Measurements from ENCODE around the gene PAPPA. TPM values are rescaled to one million over a fixed set of nuclear protein-coding genes. Genes with fewer than 3 reads are reported as not detected.

The PAPPA gene
- total RNA-seq, 2 experiments from 2014 or later = not detected

DNA sequence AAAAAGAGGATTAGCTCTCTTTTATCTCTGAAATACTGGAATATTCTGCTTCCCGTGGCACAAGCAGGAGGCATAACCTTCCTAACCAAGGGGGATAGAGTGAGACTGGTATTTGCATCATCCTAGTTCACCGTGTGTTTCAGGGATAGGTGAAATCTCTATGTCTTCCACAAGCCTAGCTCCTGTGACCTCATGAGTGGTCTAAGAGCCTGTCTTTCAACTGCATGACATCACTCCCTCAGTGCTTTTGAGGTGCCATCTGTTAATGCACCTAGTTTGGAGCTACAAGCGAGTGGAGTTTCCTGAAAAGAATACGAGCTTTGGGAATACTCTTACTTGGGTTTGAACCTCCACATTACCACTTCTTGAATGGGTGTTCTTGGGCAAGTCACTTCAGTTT, 181.8 kb downstream of the PAPPA start:
- CTCF ChIA-PET = interaction anchor here (1.2 kb wide), 1 partner anchor 12 kb away, joined by 3 read pairs; no protein-coding TSS in a partner anchor
- POLR2A ChIA-PET = no interaction called here

GRCh38 chr9:116336133-116336862, 182.7 kb downstream of the PAPPA start:
- ChIA-PET POLR2A (no interaction called here), CTCF (no interaction called here)

- CTCF ChIA-PET = no interaction called here
- POLR2A ChIA-PET = no interaction called here
Measured at GRCh38 chr9:116337015-116337414, 183.4 kb downstream of the PAPPA start.

- ChIA-PET CTCF (no interaction called here), POLR2A (no interaction called here)
Measured at GRCh38 chr9:116340270-116340669, 186.7 kb downstream of the PAPPA start.

DNA sequence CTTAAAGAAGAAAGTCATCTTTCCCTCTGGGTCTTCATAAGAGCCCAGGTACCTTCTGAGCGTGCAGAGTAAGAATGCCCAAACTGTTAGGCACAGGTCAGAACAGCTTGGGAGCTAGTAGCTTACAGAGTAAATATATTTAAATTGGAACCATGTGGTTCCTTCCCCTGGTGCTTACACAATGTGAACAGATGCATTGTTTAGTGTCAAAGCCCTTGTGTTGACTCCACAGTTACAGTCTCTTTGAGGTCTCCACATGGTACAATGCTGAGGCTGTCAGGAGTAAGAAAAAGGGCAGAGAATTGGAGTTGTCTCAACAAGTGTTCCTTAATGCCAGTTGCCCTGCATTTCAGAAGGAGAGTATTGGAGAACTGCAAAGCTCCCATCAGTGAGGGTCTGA, 188.5 kb downstream of the PAPPA start:
- ChIA-PET CTCF (no interaction called here), POLR2A (no interaction called here)

DNA sequence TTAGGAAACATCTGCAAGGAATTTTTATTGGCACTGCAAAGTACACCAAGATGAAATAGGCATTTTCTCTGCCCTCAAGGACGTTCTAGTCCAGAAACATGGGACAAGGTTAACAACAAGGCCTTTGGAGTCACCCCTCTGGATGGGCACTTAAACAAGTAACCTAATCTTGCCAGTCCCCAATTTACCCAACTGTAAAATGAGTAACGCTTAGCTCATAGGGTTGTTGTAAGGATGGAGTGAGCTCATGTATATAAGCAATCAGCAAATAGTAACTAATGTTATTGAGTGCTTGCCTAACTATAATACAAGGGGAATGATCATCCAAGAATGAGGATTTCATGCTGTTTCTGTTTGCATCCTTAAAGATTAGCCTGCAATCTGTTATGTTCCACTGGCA, 189.3 kb downstream of the PAPPA start:
- POLR2A ChIA-PET = no interaction called here
- CTCF ChIA-PET = no interaction called here

GRCh38 chr9:116344416-116344815, 190.8 kb downstream of the PAPPA start:
- CTCF ChIA-PET = no interaction called here
- POLR2A ChIA-PET = no interaction called here

DNA sequence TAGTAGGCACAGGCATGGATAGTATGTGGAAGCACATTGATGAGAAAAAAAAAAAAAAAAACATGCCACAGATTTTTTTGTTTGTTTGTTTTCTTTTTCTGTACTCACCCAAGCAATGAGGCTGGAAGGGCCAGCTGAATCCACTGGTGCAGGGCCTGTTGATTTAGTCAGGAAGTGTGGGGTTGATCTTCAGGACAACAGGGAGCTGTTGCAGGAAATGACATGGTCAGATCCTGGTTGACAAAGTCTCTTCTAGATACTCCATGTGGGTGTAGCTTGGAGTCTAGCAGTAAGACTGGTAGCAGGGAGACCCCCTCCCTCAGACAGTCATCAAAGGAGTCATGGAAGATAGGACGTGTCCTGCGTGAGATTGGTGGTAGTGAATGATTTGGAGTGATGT, 191.8 kb downstream of the PAPPA start:
- ChIA-PET POLR2A (no interaction called here), CTCF (no interaction called here)

- POLR2A ChIA-PET = no interaction called here
- CTCF ChIA-PET = no interaction called here
Measured at GRCh38 chr9:116345817-116346216, 192.2 kb downstream of the PAPPA start.

- ChIA-PET POLR2A (no interaction called here), CTCF (no interaction called here)
Measured at GRCh38 chr9:116349684-116350083, 196.1 kb downstream of the PAPPA start.

- POLR2A ChIA-PET = no interaction called here
- CTCF ChIA-PET = no interaction called here
Measured at GRCh38 chr9:116350213-116350612, 196.6 kb downstream of the PAPPA start.

DNA sequence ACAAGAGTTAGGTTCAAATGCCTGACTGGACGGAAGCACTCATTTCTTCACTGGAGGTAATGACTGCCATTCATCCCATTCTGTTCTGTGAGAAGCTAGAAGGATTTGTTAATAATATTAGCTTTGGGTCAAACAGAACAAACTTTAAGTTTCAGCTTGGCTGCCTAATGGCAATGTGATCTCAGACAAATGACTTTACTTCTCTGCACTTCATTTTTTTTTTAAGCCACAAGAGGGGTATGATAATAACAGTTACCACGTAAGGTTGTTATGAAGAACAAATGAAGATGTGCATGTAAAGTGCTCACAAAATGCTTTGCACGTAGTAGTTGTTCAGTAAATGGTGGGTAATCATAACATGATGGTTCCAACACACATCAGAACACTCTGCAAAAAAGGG, 199.4 kb downstream of the PAPPA start:
- POLR2A ChIA-PET = no interaction called here
- CTCF ChIA-PET = no interaction called here

- ChIA-PET POLR2A (no interaction called here), CTCF (no interaction called here)
Measured at GRCh38 chr9:116355153-116355921, 201.7 kb downstream of the PAPPA start.

- POLR2A ChIA-PET = no interaction called here
- CTCF ChIA-PET = no interaction called here
Measured at GRCh38 chr9:116358251-116358650, 204.7 kb downstream of the PAPPA start.

DNA sequence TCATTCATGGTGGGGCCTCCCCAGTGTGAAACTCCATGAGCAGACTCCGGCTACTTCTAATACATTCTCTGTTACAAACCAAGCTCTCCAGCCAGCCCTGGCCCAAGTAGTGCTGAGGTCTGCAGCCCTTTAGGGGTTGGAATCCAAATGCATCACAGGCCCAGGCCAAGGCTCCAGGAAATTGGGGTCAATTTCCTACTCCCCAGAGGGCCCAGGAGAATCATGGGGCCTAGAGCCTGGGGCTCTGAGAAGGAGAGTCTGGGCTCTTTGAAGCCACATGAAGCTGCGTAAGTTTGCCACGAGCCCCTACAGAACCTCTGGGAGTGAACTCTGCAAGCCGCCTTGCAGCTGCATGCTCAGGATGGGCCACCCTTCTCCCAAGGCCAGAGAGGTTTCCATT, 206.4 kb downstream of the PAPPA start:
- ChIA-PET CTCF (no interaction called here), POLR2A (no interaction called here)

DNA sequence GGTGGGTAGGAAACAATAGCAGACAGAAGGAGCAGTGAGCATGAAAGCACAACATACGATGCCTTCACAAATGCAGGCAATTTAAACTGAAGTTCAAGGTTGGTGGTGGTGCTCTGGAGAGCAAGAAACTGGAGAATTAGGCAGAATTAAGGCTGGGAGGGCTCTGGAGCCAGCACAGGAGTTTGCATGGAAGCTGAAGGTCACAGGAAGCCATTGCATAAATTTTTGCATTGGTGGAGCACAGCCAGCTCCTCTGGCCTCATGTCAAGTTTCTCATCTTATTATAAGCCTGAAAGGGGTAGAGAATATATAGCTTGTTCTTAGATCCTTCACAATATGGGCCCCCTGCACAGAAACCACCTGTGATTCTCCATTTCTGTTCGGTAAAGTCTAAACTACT, 207.4 kb downstream of the PAPPA start:
- CTCF ChIA-PET = no interaction called here
- POLR2A ChIA-PET = no interaction called here

DNA sequence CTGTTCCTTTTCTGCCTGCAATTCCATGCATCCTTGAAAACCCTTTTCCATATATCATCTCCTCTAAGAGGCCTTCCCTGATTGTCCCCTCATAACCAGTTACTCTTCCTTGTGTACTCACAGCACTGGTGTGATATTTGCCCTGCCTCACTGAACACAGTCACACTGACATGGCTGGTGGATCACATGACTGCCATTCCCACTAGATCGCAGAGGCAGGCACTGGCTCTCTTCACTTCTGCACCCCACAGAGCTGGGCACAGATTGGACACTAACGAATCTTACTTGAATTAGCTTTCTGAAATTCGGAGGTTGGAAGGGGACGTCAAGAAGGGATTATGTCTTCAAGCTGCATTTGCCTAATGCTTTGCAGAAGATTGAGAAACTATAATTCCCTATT, 208.0 kb downstream of the PAPPA start:
- POLR2A ChIA-PET = no interaction called here
- CTCF ChIA-PET = no interaction called here

DNA sequence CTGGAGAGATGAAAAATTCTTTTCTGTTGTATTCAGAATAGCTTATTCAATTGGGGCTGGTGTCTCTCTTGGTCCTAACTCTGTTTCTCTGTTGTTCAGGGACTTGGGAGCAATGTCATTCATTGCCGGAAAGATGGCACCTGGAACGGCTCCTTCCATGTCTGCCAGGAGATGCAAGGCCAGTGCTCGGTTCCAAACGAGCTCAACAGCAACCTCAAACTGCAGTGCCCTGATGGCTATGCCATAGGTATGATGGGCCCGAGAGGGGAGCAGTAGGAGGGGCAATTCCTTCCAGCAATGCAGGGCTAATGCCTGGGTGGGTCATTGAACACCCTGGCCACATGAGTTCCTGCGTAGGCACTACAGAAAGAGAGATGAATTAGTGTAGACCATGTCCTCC, 208.9 kb downstream of the PAPPA start:
- ChIA-PET POLR2A (no interaction called here), CTCF (no interaction called here)

GRCh38 chr9:116365056-116365471, 211.5 kb downstream of the PAPPA start:
- POLR2A ChIA-PET = no interaction called here
- CTCF ChIA-PET = no interaction called here

- ChIA-PET CTCF (no interaction called here), POLR2A (no interaction called here)
Measured at GRCh38 chr9:116366241-116366640, 212.7 kb downstream of the PAPPA start.

DNA sequence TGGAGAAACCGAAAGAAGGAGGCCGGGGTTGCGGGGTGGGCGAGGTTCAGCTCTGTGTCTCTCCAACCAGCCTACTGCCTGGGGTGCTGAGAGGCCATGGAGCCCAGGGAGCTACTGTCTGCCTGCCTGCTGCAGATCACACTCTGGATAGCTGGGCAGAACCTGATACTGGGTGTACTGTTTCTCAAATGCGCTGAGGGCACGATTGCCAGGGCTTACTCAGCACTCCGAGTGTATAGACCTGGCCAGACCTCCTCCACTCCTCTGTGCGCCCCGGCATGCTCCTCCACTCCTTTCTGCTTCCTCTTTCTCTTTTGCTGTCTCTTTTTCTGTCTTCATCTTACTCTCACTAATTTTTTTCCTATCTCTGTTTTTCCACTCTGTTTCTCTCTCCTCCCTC, 215.1 kb downstream of the PAPPA start:
- ChIA-PET CTCF (no interaction called here), POLR2A (no interaction called here)

DNA sequence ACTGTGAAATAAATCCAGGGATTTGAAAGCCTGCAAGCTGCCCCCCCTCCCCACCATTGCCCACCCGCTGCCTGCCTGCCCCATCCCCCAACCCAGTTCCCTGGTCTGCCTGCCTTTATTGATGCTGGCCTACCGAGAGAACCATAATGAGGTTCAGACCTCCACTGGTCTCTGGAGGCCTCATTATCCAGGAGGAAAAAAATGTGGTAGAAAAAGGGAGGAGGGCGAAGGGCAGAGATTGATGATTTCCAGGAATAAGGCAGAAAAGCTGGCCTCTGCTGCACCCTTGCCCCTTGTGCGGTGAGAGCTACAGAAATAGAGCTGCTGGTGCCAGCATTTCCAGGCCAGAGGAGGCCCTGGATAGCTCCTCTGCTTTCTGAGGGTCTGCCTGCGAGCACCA, 216.1 kb downstream of the PAPPA start:
- ChIA-PET CTCF (no interaction called here), POLR2A (no interaction called here)

Measured in activated CD8-positive, alpha-beta memory T cell treated with anti-CD3 and anti-CD28 coated beads for 36 hours (primary cell).